Fibroblast of lung (primary cell): ENCODE measurements around the gene PFKP. TPM values are rescaled to one million over a fixed set of nuclear protein-coding genes. Genes with fewer than 3 reads are reported as not detected.

Source experiments
- DNase-seq, 2 donors: peaks; one replicate each; pipeline versions ENCODE4 v3.0.0 to v3.0.0-alpha.2; 2010; ENCODE audit warnings: low read depth in 2 of 2
- H2AFZ ChIP-seq: 2 replicates; pipeline ENCODE4 v1.5.1; 2012; ENCODE audit warnings: low read length, control low read depth, inconsistent platforms
- H3K27ac ChIP-seq: 2 replicates; pipeline ENCODE4 v1.5.1; 2011; ENCODE audit warnings: low read length, control low read depth; ENCODE audit not compliant: insufficient read depth
- H3K27me3 ChIP-seq: 2 replicates; pipeline ENCODE4 v1.5.1; 2011; ENCODE audit warnings: mild to moderate bottlenecking, low read length; ENCODE audit not compliant: control insufficient read depth, insufficient read depth
- H3K36me3 ChIP-seq: 2 replicates; pipeline ENCODE4 v1.5.1; 2011; ENCODE audit warnings: low read length; ENCODE audit not compliant: control insufficient read depth, insufficient read depth
- H3K4me1 ChIP-seq: 2 replicates; pipeline ENCODE4 v1.5.1; 2011; ENCODE audit warnings: low read length; ENCODE audit not compliant: control insufficient read depth, insufficient read depth; ENCODE audit errors: extremely low read depth
- H3K4me2 ChIP-seq: 2 replicates; pipeline ENCODE4 v1.5.1; 2011; ENCODE audit warnings: low read length, control low read depth; ENCODE audit not compliant: insufficient read depth; ENCODE audit errors: extremely low read depth
- H3K4me3 ChIP-seq, 4 experiments: fragments of 200-600 bp in 1 of 4; sonication (generic) in 1 of 4; replicated peaks in 1 of 4; 2 replicates each; pipeline ENCODE4 v1.5.1; 2011 to 2016; ENCODE audit warnings: low read length in 4 of 4, low read depth in 3 of 4, mild to moderate bottlenecking in 3 of 4, control low read depth in 2 of 4, inconsistent platforms in 1 of 4, mixed read lengths in 1 of 4; ENCODE audit not compliant: insufficient read depth in 1 of 4; ENCODE audit errors: control extremely low read depth in 1 of 4
- H3K79me2 ChIP-seq: 2 replicates; pipeline ENCODE4 v1.5.1; 2012; ENCODE audit warnings: mild to moderate bottlenecking, low read length, inconsistent platforms; ENCODE audit not compliant: control insufficient read depth, insufficient read depth
- H3K9ac ChIP-seq: 2 replicates; pipeline ENCODE4 v1.5.1; 2011; ENCODE audit warnings: mild to moderate bottlenecking, low read length, control low read depth; ENCODE audit not compliant: insufficient read depth
- H3K9me3 ChIP-seq: 2 replicates; pipeline ENCODE4 v1.5.1; 2012; ENCODE audit warnings: low read depth, low read length; ENCODE audit not compliant: control insufficient read depth, insufficient read depth
- H4K20me1 ChIP-seq: 2 replicates; pipeline ENCODE4 v1.5.1; 2011; ENCODE audit warnings: low read length; ENCODE audit not compliant: control insufficient read depth, insufficient read depth; ENCODE audit errors: extremely low read depth
- EZH2 ChIP-seq: IDR thresholded peaks from 2 replicates; pipeline ENCODE4 v1.5.1; 2012; ENCODE audit warnings: low read length, control low read depth, mild to moderate bottlenecking; ENCODE audit errors: missing control alignments
- polyA plus RNA-seq, 2 donors: library from polyadenylated mRNA; depleted of rRNA in 1 of 2; stranded (reverse) in 1 of 2; unstranded in 1 of 2; fragments of >200 nt; gene quantifications; 2 replicates each; pipeline ENCODE4 v1.2.1, GENCODE V29; 2011 to 2012; ENCODE audit warnings: missing spikeins in 1 of 2
- total RNA-seq: library from RNA; depleted of rRNA; stranded (reverse); fragments of >200 nt; gene quantifications from 2 replicates; pipeline ENCODE4 v1.2.1, GENCODE V29; 2014
- TF ChIP-seq, protein P1 (sequence below), 2 donors: IDR thresholded peaks in 1 of 2; conservative IDR thresholded peaks in 1 of 2; 1 replicate in 1 of 2; 2 replicates in 1 of 2; pipeline ENCODE4 v1.5.1; 2011 to 2012; ENCODE audit warnings: low read length in 2 of 2, control low read depth in 1 of 2, inconsistent platforms in 1 of 2, low read depth in 1 of 2, mild to moderate bottlenecking in 1 of 2

The PFKP gene
- total and polyA plus RNA-seq, 2 donors (not counting 1 experiment from before 2014, with no cell fraction given): 74.3 to 90.3 TPM

DNA sequence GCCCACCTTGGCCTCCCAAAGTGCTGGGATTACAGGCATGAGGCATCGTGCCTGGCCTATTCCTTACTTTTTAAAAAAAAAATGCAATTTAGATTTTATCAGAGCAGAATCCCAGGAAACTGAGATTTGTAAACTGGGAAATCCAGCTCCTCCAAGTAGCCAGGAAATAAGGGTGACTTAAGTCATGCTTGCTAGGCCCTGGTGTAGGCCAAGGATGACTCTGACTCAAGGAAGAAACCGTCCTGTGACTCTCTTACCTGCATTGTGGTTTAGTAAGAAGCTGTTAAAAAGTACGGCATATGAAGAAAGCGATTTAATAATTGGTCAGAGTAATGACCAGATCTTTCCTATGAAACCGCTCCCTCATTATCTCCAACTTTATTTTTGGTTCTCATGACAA, 10.2 kb downstream of the PFKP start:
- Histone ChIP-seq H3K36me3 (peaks cover 11% of the 10 kb centered on the region), H3K9me3 (no peaks in the 10 kb centered on the region), H3K4me1 (no peaks in the 10 kb centered on the region), H3K79me2 (peaks cover 68% of the 10 kb centered on the region), H3K27me3 (no peaks in the 10 kb centered on the region), H3K4me2 (no peak overlapping the region), H3K4me3 (no peak overlapping the region), H2AFZ (no peak overlapping the region), H3K9ac (no peak overlapping the region), H4K20me1 (no peaks in the 10 kb centered on the region), H3K27ac (no peak overlapping the region)
- no peak for DNase-seq
- no peak for TF ChIP-seq EZH2
- TF ChIP-seq, protein P1, sequence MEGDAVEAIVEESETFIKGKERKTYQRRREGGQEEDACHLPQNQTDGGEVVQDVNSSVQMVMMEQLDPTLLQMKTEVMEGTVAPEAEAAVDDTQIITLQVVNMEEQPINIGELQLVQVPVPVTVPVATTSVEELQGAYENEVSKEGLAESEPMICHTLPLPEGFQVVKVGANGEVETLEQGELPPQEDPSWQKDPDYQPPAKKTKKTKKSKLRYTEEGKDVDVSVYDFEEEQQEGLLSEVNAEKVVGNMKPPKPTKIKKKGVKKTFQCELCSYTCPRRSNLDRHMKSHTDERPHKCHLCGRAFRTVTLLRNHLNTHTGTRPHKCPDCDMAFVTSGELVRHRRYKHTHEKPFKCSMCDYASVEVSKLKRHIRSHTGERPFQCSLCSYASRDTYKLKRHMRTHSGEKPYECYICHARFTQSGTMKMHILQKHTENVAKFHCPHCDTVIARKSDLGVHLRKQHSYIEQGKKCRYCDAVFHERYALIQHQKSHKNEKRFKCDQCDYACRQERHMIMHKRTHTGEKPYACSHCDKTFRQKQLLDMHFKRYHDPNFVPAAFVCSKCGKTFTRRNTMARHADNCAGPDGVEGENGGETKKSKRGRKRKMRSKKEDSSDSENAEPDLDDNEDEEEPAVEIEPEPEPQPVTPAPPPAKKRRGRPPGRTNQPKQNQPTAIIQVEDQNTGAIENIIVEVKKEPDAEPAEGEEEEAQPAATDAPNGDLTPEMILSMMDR (conservative IDR thresholded peaks at IDR 0.05 in 1 of 2, IDR thresholded peaks at IDR 0.05 in 1 of 2; ENCODE audit: low read depth in 1 of 2, low read length in 2 of 2): no peak

DNA sequence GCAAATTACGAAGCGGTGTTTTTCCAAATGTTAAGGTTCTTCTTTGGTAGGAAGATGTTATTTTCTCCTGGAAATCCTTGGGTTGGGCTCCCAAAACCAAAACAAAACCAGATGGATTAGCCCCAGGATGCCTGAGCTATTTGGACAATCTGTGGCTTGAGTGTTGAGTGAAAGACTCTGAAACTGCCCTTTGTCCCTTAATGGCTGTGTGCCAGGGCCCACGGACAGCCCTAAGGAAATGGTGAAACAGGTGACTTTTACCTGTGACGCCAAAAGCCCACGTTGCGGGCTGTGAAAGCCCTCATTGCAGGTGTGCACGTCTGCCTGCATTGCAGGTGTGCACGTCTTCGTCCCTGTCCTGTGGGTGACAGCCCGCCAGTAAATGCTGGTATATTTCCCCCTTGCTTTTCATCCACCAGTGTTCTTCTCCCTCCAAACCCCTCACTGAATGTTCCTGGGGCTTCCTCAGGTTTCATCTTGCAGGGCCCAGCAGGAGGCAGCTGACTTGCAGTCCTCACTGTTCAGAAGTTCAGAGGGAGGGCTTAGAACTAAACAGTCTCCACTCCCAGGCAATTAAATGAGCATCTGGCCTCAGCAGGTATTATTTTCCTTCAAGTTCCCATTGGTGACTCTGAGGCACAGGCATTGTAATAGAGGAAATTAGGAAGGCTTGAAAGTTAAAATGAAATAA, 10.7 kb downstream of the PFKP start:
- Histone ChIP-seq H3K4me1 (no peaks in the 10 kb centered on the region), H2AFZ (no peak overlapping the region), H3K36me3 (peaks cover 10% of the 10 kb centered on the region), H3K79me2 (peaks cover 62% of the 10 kb centered on the region), H3K4me3 (no peak overlapping the region), H4K20me1 (no peaks in the 10 kb centered on the region), H3K27me3 (no peaks in the 10 kb centered on the region), H3K9me3 (no peaks in the 10 kb centered on the region), H3K27ac (no peak overlapping the region), H3K9ac (no peak overlapping the region), H3K4me2 (no peak overlapping the region)
- TF ChIP-seq EZH2: no peak
- TF ChIP-seq, protein P1 (conservative IDR thresholded peaks at IDR 0.05 in 1 of 2, IDR thresholded peaks at IDR 0.05 in 1 of 2; ENCODE audit: low read depth in 1 of 2, low read length in 2 of 2): no peak
- DNase-seq: no peak

DNA sequence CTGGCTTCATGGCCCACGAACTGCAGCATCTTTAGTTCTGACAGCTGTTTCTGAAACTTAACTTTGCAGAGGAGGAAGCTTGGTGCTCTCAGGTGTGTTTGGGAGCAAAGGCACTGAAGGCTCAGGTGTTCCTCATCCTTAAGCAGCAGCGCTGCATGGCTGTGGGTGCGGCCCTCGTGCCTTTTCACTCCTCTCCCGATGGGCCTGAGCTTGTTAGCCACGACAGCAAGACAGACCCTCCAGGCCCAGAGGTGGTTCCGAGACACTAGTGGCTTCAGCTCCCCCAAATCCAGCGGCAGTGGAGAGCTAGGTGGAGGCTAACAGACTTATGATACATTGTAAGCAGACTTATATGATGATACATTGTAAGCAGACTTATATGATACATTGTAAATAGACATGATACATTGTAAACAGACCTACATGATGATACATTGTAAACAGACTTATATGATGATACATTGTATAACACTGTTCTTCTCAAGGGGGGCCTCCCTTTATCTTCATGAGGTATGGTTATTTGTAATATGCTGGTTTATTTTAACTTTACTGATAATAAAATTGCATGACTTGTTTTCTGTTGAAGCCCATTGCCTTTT, 14.1 kb downstream of the PFKP start:
- Histone ChIP-seq H3K4me1 (no peaks in the 10 kb centered on the region), H2AFZ (no peak overlapping the region), H3K79me2 (peaks cover 41% of the 10 kb centered on the region), H3K4me3 (no peak overlapping the region), H3K9me3 (no peaks in the 10 kb centered on the region), H3K27me3 (no peaks in the 10 kb centered on the region), H3K4me2 (no peak overlapping the region), H3K36me3 (peaks cover 13% of the 10 kb centered on the region), H3K9ac (no peak overlapping the region), H3K27ac (no peak overlapping the region), H4K20me1 (no peaks in the 10 kb centered on the region)
- TF ChIP-seq, protein P1 (conservative IDR thresholded peaks at IDR 0.05 in 1 of 2, IDR thresholded peaks at IDR 0.05 in 1 of 2; ENCODE audit: low read depth in 1 of 2, low read length in 2 of 2): no peak
- no peak for TF ChIP-seq EZH2
- no peak for DNase-seq
